H7 (cell line): Measurements from ENCODE around the gene GIT1. TPM values are rescaled to one million over a fixed set of nuclear protein-coding genes. Genes with fewer than 3 reads are reported as not detected.

Source experiments
- DNase-seq: peaks from one replicate; pipeline ENCODE4 v3.0.0; 2012
- H3K27me3 ChIP-seq: 2 replicates; pipeline ENCODE4 v1.6.0; 2011; ENCODE audit warnings: mild to moderate bottlenecking, low read length; ENCODE audit not compliant: control insufficient read depth, insufficient read depth
- H3K36me3 ChIP-seq: replicated peaks from 2 replicates; pipeline ENCODE4 v1.5.1; 2011; ENCODE audit warnings: low read length; ENCODE audit not compliant: control insufficient read depth, insufficient read depth
- H3K4me3 ChIP-seq: 2 replicates; pipeline ENCODE4 v1.5.1; 2011; ENCODE audit warnings: low read depth, mild to moderate bottlenecking, control low read depth, low read length, moderate library complexity; ENCODE audit not compliant: insufficient read depth
- total RNA-seq: library from RNA; depleted of rRNA; stranded (reverse); fragments of >200 nt; shearing (Covaris generic); gene quantifications from 2 replicates; pipeline ENCODE4 v1.2.3, GENCODE V29; 2014

GIT1 gene
- total RNA-seq, 1 experiment from 2014 or later, result 46.1 TPM

DNA sequence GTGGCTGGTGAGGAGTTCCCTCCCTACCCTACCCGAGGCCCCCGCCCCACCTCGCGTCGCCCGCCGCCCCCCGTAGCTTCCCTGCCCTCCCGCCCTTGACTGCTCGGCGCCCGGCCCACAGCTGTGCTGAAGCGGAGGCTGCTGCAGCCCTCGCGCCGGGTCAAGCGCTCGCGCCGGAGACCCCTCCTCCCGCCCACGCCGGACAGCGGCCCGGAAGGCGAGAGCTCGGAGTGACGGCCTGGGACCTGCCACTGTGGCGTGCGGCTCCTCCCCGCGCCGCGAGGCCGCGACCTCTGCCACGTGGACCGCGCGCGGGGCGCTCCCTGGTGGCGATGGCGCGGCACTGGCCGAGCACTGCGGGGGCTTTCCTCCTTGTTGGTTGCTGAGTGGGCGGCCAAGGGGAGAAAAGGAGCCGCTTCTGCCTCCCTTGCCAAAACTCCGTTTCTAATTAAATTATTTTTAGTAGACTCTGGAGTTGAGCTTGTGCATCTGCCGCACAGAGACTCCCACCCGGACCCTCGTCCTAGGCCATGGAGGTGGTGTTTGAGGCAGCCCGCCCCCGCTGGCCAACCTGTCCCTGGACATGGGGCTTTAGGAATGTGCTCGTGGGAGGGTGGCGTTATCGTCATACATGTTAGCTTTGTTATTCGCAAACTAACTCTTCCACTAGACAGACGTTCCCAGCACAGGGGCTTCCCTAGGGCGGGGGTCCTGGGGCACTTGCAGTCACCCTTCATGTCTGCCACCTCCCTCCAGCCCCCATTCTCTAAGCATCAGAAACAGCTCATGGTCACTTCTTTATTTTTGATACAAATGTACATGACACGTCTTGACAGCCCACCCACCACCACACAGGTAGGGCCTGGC lies 16.5 kb downstream of the GIT1 start:
- Histone ChIP-seq H3K4me3 (peak overlapping the region; percentile 41), H3K36me3 (peaks cover 2% of the 10 kb centered on the region), H3K27me3 (peaks cover 10% of the 10 kb centered on the region)
- DNase-seq, result peak; percentile 89

DNA sequence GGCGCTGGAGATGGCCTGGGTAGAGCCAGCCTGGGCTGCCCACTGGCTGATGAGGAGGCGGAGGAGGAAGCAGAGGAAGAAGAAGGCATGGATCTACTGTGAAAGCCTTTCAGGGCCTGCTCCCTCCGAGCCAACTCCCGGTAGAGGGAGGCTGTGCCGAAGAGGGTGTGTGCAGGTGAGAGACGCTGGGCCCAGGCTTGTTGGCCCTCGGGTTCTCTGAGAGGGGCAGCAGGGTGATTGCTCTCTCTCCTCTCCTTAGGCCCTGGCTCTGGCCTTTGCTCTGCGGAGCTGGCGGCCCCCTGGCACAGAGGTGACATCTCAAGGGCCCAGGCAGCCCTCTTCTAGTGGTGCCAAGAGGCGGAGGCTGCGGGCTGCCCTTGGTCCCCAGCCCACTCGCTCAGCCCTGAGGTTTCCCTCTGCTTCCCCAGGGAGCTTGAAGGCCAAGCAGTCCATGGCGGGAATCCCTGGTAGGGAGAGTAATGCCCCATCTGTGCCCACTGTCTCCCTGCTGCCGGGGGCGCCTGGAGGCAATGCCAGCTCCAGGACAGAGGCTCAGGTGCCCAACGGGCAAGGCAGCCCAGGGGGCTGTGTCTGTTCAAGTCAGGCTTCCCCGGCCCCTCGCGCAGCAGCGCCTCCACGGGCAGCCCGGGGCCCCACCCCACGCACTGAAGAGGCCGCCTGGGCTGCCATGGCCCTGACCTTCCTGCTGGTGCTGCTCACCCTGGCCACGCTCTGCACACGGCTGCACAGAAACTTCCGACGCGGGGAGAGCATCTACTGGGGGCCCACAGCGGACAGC lies 17.4 kb downstream of the GIT1 start:
- peak; percentile 60 for DNase-seq
- Histone ChIP-seq H3K4me3 (no peak overlapping the region), H3K36me3 (peaks cover 2% of the 10 kb centered on the region), H3K27me3 (peaks cover 17% of the 10 kb centered on the region)

DNA sequence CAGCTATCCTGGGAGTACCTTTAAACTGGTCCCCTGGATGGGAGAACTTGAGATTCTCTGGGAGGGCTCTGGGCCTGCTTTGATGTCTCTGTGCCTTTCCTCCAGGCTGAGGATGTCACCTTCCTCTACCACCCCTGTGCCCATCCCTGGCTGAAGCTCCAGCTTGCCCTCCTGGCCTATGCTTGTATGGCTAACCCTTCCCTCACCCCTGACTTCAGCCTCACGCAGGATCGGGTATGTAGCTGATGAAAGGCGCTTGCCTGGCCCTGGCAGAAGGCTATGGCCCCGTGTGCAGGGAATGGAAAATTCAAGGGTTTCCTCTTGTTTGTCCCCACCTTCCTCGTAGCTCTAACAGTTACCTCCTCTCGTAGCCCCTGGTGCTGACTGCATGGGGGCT lies 18.0 kb downstream of the GIT1 start:
- H3K4me3 ChIP-seq, result no peak overlapping the region
- DNase-seq, result peak; percentile 32
- peaks cover 21% of the 10 kb centered on the region for H3K27me3 ChIP-seq
- peaks cover 2% of the 10 kb centered on the region for H3K36me3 ChIP-seq

DNA sequence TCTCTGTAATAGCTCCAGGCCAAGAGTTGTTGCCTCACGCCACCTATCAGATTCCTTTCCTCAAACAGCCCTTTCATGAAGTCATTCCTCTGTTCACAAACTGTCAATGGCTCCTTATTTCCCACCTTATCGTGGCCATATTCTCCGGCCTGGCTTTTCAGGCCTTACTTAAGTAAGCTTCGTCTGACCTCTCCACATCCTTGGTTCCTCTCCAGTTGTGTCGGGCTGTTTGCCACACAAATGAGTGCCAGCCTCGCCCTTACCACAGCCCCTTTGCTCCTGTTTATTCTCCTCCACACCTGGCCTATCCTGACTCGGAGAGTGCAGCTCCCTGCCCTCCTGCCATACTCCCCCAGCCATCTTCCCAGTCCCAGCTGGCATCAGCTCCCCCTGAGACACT lies 18.9 kb downstream of the GIT1 start:
- no peak for DNase-seq
- Histone ChIP-seq H3K36me3 (peaks cover 1% of the 10 kb centered on the region), H3K27me3 (peaks cover 31% of the 10 kb centered on the region), H3K4me3 (no peak overlapping the region)

DNA sequence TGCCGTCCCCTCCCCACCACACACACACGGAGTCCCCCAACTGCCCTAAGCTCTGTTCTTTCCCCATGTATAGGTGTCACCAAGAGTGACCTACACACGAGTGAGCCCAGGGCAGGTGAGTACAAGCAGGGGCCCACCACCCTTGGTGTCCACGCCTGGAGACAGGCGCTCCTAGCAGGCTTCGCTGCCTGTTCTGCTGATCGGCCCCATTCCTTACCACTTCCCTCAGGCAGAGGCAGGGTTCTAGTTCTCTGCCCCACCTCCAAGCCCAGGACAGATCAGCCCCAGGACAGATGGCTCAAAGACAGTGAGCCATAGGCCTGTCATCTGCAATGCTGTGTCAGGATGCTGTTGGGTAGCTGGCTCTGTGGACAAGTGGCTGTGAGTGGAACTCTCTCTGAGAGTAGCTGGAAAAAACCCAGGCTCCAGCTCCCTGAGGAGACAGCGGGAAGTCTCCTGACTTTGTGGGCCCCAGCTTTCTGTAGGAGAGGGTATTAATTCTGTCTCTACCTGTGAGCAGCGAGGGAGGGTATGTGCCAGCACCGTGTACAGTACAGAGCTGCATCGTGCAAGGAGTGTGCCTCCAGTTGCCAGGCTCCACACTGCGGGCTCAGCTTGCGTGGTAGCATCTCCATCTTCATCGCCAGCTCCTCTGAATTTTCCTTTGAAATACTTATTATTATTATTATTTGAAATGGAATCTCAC lies 20.1 kb downstream of the GIT1 start:
- H3K27me3 ChIP-seq, result peaks cover 36% of the 10 kb centered on the region
- peak overlapping the region; percentile 78 for H3K4me3 ChIP-seq
- H3K36me3 ChIP-seq, result no peaks in the 10 kb centered on the region; the same call in none of the 2 replicates
- no peak for DNase-seq

DNA sequence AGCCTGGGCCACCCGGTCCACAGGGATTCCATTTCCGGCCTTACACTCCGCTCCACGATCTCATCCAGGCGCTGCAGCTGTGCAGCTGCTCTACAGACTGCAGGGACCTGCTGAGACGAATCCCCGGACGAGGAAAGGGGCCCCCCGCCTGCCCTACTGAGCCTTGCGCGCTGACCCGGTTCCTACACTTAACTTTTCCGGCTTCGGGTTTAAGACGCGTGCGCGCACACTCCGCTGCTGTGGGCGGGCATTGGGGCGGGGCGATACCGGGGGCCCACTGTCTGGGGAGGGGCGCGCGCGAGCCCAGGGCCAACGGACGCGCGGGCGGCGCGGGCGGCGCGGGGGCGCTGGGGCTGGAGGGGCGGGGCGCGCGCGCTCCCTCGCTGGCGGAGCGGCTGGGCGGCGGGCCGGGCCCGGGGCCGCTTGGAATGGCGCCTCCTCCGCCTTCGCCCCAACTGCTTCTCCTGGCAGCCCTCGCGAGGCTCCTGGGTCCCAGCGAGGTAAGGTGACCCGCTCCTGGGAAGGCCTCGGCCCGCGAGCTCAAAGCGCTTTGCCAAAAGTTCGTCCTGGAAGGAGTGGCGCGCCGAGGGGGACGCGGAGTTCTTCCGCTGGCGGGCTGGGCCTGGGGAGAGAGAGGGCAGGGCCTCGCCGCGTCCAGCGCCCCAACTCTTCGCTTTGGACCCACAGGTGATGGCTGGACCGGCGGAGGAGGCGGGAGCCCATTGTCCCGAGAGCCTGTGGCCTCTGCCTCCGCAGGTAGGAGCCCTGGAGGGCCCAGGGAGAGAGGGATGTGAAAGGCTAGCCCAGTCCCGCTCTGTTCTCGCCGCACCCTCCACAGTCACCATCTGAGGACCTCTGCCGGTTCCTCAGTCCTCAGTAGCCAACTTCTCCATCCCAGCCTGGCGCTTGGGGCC lies 20.9 kb downstream of the GIT1 start, which contains the start of gene TP53I13:
Gene TP53I13 (plus strand): TSS at position 371 of the 914 bp plus-strand sequence. CDS start 58 bp downstream, at position 429.
- H3K27me3 ChIP-seq, result peaks cover 36% of the 10 kb centered on the region
- no peaks in the 10 kb centered on the region; the same call in 1 of the 2 replicates for H3K36me3 ChIP-seq
- DNase-seq, result peak; percentile 98
- H3K4me3 ChIP-seq, result peak within 1 kb of the TSS; percentile 78

DNA sequence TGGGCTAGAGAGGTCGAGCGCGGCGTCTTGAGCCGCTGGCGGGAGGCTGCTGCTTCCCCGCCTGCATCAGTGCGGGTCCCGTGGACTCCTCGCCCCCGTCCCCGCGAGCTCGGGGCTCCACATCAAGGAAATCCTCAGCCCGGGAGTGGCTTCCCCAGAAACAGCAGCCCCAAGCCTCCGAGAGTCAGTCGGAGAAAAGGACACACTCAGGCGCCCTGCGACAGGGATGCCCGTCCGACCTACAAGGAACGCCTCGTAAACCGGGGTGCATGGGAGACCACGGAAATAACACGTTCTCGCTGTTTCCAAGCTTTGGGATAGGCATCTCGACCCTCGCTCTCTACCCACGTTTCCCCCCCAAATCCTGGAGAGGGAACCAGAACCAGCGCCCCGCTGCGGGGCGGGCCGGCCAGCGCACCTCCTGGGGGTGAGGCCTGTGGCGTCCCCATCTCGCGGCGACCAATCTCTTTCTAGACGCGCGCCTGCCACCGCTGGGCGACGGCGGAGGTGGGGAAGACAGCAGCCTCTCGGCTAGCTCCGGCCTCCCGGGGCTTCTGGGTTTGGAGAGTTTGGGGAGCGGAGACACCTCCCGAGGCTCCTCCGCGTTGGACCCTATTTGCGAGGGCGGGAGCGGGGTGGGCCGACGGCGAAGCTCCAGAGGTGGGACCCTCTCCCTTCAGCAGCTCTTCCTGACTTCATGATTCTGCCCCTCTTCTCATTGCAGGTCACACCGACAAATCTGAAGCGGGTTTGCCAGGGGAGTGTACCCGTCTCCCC lies 21.7 kb downstream of the GIT1 start:
- no peaks in the 10 kb centered on the region; the same call in 1 of the 2 replicates for H3K36me3 ChIP-seq
- peaks cover 36% of the 10 kb centered on the region for H3K27me3 ChIP-seq
- peak; percentile 90 for DNase-seq
- peak overlapping the region; percentile 67 for H3K4me3 ChIP-seq

DNA sequence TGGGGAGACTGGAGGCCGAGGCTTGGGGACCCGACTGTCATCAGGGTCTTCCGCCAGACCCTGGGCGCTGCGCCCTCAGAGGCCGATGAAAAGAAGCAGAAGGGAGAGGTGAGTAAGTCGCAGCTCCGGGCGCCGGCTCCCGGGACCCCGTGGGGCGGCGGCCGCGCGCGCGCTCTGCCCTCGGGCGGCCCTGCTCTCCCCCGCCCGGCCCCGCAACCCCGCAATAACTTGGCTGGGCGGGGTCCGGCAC lies 22.2 kb downstream of the GIT1 start:
- DNase-seq, result peak; percentile 84
- Histone ChIP-seq H3K36me3 (no peaks in the 10 kb centered on the region; the same call in 1 of the 2 replicates), H3K27me3 (peaks cover 33% of the 10 kb centered on the region), H3K4me3 (peak overlapping the region; percentile 67)

DNA sequence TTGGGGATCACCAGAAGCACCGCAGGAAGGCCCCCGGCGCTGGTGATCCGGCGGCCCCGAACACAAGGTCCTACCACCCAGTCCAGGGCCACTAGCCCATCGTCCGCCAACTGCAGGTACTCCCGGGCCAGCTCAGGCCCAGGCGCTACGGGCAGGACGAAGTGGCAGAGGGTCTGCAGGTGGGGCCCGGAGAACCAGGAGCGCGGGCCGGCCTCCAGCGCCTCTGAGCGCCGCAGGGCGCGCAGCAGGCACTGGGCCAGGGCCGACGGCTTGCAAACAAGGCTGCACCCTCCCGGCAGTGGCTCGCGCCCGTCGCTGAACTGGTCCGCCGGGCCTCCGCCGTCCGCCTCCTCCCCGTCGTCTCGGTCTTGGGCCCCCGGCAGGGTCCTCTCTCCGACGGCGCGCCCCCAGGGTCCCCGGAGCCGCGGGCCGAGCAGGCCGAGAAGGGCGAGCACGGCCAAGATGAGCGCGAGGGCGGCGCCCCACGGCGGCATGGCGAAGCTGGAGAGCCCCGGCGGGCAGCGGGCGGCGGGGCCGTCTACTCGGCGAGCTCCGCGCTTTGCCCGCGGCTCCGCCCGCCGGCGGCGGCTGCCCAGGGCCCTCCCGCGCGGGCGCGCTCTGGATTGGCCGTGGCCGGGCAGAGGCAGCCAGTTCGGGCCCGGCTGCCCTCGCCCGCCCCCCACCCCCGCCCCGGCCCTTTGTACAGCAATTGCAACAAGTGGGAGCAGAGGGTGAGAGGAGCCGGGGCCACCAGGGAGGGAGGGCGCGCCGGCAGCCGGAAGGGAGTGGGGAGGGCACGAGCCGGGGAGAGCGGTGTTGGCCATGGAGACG lies 22.8 kb downstream of the GIT1 start, which contains the start of gene ABHD15:
Gene ABHD15 (minus strand): TSS at position 565 of the 831 bp plus-strand sequence. CDS start 71 bp downstream, at position 494.
- Histone ChIP-seq H3K4me3 (peak within 1 kb of the TSS; percentile 67), H3K27me3 (peaks cover 32% of the 10 kb centered on the region), H3K36me3 (no peaks in the 10 kb centered on the region; the same call in 1 of the 2 replicates)
- DNase-seq, result peak; percentile 92

DNA sequence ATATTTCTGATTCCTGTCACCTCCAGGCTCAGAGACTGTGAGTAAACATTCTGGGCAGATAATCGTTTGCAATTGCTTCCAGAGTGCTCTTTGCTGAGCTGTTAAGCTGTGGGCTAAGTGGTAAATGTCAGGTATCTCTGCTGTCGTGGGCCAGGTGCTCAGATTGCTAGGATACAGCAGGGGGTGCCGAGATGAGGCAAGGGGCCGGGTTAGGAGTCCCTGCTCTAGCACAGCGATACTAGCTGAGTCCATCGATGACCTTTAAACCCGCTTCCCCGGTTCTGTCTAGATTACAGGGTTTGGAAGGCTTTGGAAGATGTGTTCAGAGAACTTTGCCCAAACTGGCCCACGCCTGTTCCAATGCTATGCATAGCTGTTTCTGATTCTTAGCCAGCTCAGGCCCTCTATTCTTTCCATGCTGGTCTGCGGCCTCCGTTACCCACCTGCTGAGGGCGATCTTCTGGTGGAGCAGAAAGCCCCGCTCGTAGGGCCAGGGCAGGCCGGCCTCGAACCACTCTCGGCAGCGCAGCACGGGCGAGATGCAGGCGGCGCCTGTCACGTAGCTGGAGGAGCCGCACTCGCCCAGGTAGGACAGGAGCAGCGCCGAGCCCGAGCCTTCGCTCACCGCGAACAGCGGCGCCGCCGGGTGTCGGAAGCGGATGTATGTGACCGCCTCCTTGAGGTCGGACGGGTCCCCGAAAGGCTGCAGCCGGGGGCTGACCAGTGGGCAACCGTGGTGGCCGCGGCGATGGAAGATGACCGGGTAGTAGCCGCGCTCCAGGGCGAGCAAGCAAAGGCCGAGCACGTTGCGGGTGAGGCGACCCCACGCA lies 23.6 kb downstream of the GIT1 start:
- H3K36me3 ChIP-seq, result no peaks in the 10 kb centered on the region; the same call in 1 of the 2 replicates
- peak; percentile 90 for DNase-seq
- peak overlapping the region; percentile 67 for H3K4me3 ChIP-seq
- H3K27me3 ChIP-seq, result peaks cover 32% of the 10 kb centered on the region

DNA sequence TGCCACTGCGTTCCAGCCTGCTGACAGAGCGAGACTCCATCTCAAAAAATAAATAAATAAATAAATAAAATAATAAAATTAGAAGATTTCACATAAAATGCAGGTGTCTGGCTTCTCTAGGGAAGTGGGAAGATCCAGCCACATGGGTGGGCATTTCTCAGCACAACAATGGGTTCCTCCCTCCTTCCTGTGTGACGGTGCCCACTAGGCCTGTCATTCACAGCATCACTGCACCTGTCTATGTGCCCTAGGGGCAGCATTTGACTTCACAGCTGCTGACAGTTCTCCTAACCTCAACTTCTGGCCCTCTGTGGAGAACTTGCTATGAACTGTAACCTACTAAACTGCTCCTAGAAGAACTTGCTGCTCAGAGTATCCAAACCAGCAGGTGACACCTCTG lies 25.6 kb downstream of the GIT1 start:
- peaks cover 26% of the 10 kb centered on the region for H3K27me3 ChIP-seq
- no peak overlapping the region for H3K4me3 ChIP-seq
- no peaks in the 10 kb centered on the region for H3K36me3 ChIP-seq
- DNase-seq, result no peak

DNA sequence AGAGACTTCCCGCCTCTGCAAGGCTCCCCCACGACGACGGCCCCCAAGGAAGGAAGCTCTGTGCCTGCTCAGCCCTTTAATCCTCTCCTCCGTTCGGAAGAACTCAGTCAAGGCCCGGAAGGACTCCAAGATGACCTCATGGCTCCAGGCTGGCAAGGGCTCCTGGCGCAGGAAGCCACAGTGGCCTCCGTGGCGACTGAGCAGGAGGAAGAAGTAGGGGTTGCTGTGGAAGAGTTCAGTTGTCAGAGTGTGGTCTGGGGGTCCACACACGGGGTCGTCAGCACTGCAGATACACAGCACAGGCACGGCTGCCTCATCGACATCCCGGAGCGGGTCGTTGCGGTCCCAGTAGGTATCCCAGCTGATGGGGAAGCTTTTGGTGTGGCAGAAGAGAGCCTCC lies 26.8 kb downstream of the GIT1 start:
- no peaks in the 10 kb centered on the region for H3K36me3 ChIP-seq
- H3K4me3 ChIP-seq, result no peak overlapping the region
- H3K27me3 ChIP-seq, result peaks cover 24% of the 10 kb centered on the region
- no peak for DNase-seq
